Left kidney (tissue), 2 donors: ENCODE data around the gene RNU2-1. TPM values are rescaled to one million over a fixed set of nuclear protein-coding genes. Genes with fewer than 3 reads are reported as not detected.
A peak's percentile ranks its signal among the peaks of the same experiment; 100 is the strongest.
"Not testable (repeated sequence)": the region's sequence is repeated elsewhere in the genome, so short reads cannot be mapped to it uniquely, and the experiment has no call there.

ENCODE experiments used
- DNase-seq: peaks from one replicate; pipeline ENCODE4 v3.0.0-alpha.2; 2013
- polyA plus RNA-seq: library from polyadenylated mRNA; unstranded; fragments of 120-200 nt; gene quantifications from one replicate; pipeline ENCODE4 v1.2.1, GENCODE V29; 2013; ENCODE audit not compliant: insufficient read length

RNU2-1 gene
- polyA plus RNA-seq, 1 donor: not detected

GRCh38 chr17:43216762-43217613 lies 16.8 kb downstream of the RNU2-1 start:
- DNase-seq: no peak

GRCh38 chr17:43216369-43216761 lies 17.4 kb downstream of the RNU2-1 start:
- DNase-seq: no peak

GRCh38 chr17:43215341-43215740 lies 18.4 kb downstream of the RNU2-1 start:
- DNase-seq: no peak

GRCh38 chr17:43213545-43213944 lies 20.2 kb downstream of the RNU2-1 start:
- no peak for DNase-seq

GRCh38 chr17:43212641-43213490 lies 20.9 kb downstream of the RNU2-1 start:
- DNase-seq: no peak

- peak; percentile 75 for DNase-seq
Measured at GRCh38 chr17:43211480-43212402, 22.0 kb downstream of the RNU2-1 start, which contains the start of gene TMEM106A. TMEM106A (plus strand) TSS chr17:43211875; CDS start chr17:43213042, 1,167 bp downstream.

GRCh38 chr17:43211123-43211479 lies 22.7 kb downstream of the RNU2-1 start:
- DNase-seq: no peak

GRCh38 chr17:43210576-43210975 lies 23.2 kb downstream of the RNU2-1 start:
- DNase-seq: no peak

- not testable (repeated sequence) for DNase-seq
Measured at GRCh38 chr17:43203013-43203412, 30.8 kb downstream of the RNU2-1 start.

GRCh38 chr17:43200127-43200526 lies 33.6 kb downstream of the RNU2-1 start:
- no peak for DNase-seq

- no peak for DNase-seq
Measured at GRCh38 chr17:43199633-43200032, 34.1 kb downstream of the RNU2-1 start.

- DNase-seq: no peak
Measured at GRCh38 chr17:43193251-43193650, 40.5 kb downstream of the RNU2-1 start.

- not testable (repeated sequence) for DNase-seq
Measured at GRCh38 chr17:43186656-43187055, 47.1 kb downstream of the RNU2-1 start.

GRCh38 chr17:43183921-43184320 lies 49.9 kb downstream of the RNU2-1 start:
- DNase-seq: no peak

Other genes starting within 250 kb of the RNU2-1 start
- 1,206 TPM for gene RPL27, start 235.6 kb downstream of the RNU2-1 start, polyA plus RNA-seq
- gene IFI35, start 227.2 kb downstream of the RNU2-1 start, polyA plus RNA-seq: 8.8 TPM
- gene VAT1, start 211.6 kb downstream of the RNU2-1 start, polyA plus RNA-seq: 113 TPM
- 3.5 TPM for gene RND2, start 208.7 kb downstream of the RNU2-1 start, polyA plus RNA-seq
- gene BRCA1, start 108.6 kb downstream of the RNU2-1 start, polyA plus RNA-seq: 24.3 TPM
- gene NBR1, start 62.8 kb downstream of the RNU2-1 start, polyA plus RNA-seq: 116 TPM
- 27.8 TPM for gene TMEM106A, start 22.1 kb downstream of the RNU2-1 start, polyA plus RNA-seq
- 44.1 TPM for gene CCDC200, start 5.4 kb downstream of the RNU2-1 start, polyA plus RNA-seq
- 7.1 TPM for gene ARL4D, start 165.0 kb upstream of the RNU2-1 start, polyA plus RNA-seq
- gene DHX8, start 250.0 kb upstream of the RNU2-1 start, polyA plus RNA-seq: 45.2 TPM